HL-60 (cell line): Measurements from ENCODE around the gene CSMD2.

Experiments used
- DNase-seq, 2 experiments: peaks; one replicate each; pipeline ENCODE4 v3.0.0-alpha.2; 2010 to 2020; ENCODE audit warnings: low read depth in 1 of 2, low spot score in 1 of 2
- H3K27ac ChIP-seq: fragments of 250-450 bp; sonication (Bioruptor Pico); replicated peaks from 2 replicates; pipeline ENCODE4 v1.5.1; 2020; ENCODE audit warnings: mild to moderate bottlenecking, moderate library complexity
- H3K27me3 ChIP-seq: fragments of 250-450 bp; sonication (Bioruptor Pico); 2 replicates; pipeline ENCODE4 v1.5.1; 2021; ENCODE audit warnings: mild to moderate bottlenecking, moderate library complexity; ENCODE audit not compliant: insufficient read depth, poor library complexity, severe bottlenecking
- H3K4me3 ChIP-seq: replicated peaks from 2 replicates; pipeline ENCODE4 v1.5.1; 2011; ENCODE audit warnings: mild to moderate bottlenecking, control low read depth, low read length; ENCODE audit not compliant: insufficient read depth
- CTCF ChIP-seq: IDR thresholded peaks from one replicate; pipeline ENCODE4 v1.5.1; 2011; ENCODE audit warnings: low read length, control low read depth, inconsistent platforms; ENCODE audit not compliant: insufficient read depth
- GABPA ChIP-seq: IDR thresholded peaks from 2 replicates; pipeline ENCODE4 v1.6.1; 2012; ENCODE audit warnings: low read depth
- POLR2AphosphoS5 ChIP-seq: IDR thresholded peaks from 2 replicates; pipeline ENCODE4 v1.6.1; 2012; ENCODE audit warnings: low read depth
- SPI1 ChIP-seq: IDR thresholded peaks from 2 replicates; pipeline ENCODE4 v1.6.1; 2012; ENCODE audit warnings: low read depth, mild to moderate bottlenecking, borderline replicate concordance
- TF ChIP-seq, protein P1 (sequence below): IDR thresholded peaks from 2 replicates; pipeline ENCODE4 v1.6.1; 2012; ENCODE audit warnings: low read depth; ENCODE audit not compliant: insufficient replicate concordance

Gene CSMD2

DNA sequence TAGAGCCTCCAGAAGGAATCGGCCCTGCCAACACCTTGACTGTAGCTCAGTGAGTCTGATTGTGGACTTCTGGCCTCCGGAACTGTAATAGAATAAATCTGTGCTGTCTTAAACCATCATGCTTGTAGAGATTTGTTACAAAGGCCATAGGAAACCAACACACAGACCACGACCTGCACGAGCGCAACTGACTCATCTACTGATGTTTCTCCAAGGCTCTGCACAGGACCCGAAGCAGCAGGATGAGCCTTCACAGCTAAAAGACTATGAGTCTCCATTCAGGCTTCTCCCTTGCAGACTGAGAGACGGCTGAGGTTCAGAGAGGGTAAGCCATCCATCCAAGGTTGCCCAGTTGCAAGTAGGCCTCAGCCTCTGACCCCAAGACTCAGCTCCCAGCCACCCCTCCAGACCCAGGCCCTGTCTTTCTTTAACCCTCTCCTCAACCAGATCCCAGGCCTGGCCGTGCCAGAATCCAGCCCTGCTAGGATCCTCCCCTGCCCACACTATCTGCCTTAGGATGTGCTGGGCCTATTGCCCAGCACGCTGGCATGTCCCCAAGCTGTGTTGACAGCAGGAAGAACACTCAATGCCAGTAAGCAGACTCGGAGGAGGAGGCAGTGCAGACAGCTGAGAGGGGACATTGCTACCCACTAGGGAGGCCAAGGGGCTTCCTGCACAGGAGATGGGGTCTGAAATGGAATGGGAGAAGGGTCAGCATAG lies 192.2 kb downstream of the CSMD2 start:
- DNase-seq, result no peak
- TF ChIP-seq SPI1 (no peak), CTCF (no peak), POLR2AphosphoS5 (no peak), GABPA (no peak)
- TF ChIP-seq, protein P1, sequence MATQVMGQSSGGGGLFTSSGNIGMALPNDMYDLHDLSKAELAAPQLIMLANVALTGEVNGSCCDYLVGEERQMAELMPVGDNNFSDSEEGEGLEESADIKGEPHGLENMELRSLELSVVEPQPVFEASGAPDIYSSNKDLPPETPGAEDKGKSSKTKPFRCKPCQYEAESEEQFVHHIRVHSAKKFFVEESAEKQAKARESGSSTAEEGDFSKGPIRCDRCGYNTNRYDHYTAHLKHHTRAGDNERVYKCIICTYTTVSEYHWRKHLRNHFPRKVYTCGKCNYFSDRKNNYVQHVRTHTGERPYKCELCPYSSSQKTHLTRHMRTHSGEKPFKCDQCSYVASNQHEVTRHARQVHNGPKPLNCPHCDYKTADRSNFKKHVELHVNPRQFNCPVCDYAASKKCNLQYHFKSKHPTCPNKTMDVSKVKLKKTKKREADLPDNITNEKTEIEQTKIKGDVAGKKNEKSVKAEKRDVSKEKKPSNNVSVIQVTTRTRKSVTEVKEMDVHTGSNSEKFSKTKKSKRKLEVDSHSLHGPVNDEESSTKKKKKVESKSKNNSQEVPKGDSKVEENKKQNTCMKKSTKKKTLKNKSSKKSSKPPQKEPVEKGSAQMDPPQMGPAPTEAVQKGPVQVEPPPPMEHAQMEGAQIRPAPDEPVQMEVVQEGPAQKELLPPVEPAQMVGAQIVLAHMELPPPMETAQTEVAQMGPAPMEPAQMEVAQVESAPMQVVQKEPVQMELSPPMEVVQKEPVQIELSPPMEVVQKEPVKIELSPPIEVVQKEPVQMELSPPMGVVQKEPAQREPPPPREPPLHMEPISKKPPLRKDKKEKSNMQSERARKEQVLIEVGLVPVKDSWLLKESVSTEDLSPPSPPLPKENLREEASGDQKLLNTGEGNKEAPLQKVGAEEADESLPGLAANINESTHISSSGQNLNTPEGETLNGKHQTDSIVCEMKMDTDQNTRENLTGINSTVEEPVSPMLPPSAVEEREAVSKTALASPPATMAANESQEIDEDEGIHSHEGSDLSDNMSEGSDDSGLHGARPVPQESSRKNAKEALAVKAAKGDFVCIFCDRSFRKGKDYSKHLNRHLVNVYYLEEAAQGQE, result no peak
- H3K27ac ChIP-seq, result no peak overlapping the region
- no peaks in the 10 kb centered on the region for H3K27me3 ChIP-seq
- no peak overlapping the region for H3K4me3 ChIP-seq

DNA sequence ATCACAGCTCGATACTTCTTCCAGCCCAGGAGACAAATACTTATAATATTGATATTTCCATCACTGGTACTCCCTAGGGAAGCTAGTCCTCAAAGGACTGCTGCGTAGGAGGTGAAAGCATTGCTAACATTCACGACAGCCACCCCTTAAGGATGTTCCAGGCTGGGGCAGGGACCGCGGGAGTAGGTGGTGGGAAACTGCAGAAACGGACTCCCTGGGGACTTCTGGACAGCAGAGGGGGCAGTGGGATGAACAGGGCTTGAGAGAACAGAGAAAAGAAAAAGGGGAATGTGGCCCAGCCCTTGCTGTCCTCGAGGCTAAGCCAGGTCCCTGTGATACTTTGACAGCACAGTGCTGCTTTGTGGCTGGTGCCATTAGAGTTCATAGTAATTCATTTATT lies 193.1 kb downstream of the CSMD2 start:
- no peak overlapping the region for H3K27ac ChIP-seq
- no peak for TF ChIP-seq CTCF
- no peak for TF ChIP-seq POLR2AphosphoS5
- TF ChIP-seq GABPA, result no peak
- no peak for TF ChIP-seq SPI1
- TF ChIP-seq, protein P1, result no peak
- no peak overlapping the region for H3K4me3 ChIP-seq
- H3K27me3 ChIP-seq, result no peaks in the 10 kb centered on the region
- DNase-seq, result no peak

DNA sequence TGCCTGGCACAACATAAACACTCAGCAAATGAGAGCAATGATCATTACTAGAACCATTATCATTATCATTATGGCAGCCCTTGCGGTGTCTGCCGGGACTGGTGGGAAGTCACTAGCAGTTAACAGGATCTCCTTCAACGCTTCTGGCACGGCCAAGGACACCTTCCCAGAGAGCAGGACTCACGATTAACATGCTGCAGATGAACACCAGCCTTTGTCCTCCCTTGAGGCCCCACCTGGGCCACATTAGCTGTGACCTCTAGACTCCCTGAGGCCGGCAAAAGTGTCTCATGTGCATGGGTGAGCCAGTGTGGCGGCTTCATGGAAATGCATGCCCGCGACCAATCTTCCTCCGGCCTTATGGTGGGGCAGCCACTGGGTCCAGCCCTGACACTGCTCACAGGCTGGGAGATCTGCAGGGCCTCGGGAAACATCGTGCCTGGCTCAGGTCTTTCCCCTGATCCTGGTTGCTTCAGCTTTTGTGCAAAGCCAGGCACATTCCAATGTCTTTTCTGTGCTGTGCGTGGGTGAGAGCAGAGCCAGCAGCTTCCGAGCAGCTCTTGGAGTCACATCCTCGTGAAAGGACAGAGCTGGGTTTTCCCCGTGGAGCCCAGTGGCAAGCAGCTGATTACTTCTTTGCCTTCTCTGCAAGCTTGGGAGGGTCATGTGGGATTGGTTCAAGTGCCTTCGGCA lies 193.9 kb downstream of the CSMD2 start:
- DNase-seq, result no peak
- no peak overlapping the region for H3K27ac ChIP-seq
- TF ChIP-seq SPI1, result no peak
- no peak for TF ChIP-seq CTCF
- TF ChIP-seq, protein P1, result no peak
- TF ChIP-seq GABPA, result no peak
- no peak for TF ChIP-seq POLR2AphosphoS5
- H3K4me3 ChIP-seq, result no peak overlapping the region
- H3K27me3 ChIP-seq, result no peaks in the 10 kb centered on the region
